ENCODE measurements around the gene FGF21. TPM values are rescaled to one million over a fixed set of nuclear protein-coding genes. Genes with fewer than 3 reads are reported as not detected.

FGF21 gene
- total RNA-seq, 4 donors from 2014 or later = not detected

DNA sequence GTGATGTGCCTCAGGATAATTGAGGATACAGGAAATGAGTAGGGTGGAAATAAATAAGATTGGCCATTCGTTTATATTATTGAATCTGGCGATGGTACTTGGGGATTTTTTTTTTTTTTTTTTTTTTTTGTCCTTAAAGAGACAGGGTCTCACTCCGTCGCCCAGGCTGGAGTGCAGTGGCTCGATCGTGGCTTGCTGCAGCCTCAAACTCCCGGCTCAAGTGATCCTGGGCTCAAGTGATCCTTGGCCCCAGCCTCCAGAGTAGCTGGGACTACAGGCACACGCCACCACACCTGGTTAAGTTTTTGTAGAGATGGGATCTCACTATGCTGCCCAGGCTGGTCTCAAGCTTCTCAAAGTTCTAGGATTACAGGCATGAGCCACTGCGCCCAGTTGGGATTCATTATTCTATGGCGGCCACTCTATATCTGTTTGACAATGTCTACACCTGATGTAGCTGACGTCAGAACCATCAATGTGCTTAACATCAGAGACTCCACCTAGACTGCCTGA is 33.1 kb upstream of the FGF21 start:
- peaks cover 26% of the 10 kb centered on the region for H3K4me1 ChIP-seq
- TF ChIP-seq, protein P1, sequence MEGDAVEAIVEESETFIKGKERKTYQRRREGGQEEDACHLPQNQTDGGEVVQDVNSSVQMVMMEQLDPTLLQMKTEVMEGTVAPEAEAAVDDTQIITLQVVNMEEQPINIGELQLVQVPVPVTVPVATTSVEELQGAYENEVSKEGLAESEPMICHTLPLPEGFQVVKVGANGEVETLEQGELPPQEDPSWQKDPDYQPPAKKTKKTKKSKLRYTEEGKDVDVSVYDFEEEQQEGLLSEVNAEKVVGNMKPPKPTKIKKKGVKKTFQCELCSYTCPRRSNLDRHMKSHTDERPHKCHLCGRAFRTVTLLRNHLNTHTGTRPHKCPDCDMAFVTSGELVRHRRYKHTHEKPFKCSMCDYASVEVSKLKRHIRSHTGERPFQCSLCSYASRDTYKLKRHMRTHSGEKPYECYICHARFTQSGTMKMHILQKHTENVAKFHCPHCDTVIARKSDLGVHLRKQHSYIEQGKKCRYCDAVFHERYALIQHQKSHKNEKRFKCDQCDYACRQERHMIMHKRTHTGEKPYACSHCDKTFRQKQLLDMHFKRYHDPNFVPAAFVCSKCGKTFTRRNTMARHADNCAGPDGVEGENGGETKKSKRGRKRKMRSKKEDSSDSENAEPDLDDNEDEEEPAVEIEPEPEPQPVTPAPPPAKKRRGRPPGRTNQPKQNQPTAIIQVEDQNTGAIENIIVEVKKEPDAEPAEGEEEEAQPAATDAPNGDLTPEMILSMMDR (IDR thresholded peaks at IDR 0.05) = no peak
- no peak for TF ChIP-seq POLR2A (IDR thresholded peaks at IDR 0.05)
- TF ChIP-seq EP300 (IDR thresholded peaks at IDR 0.05) = no peak
- no peak for TF ChIP-seq POLR2AphosphoS5 (IDR thresholded peaks at IDR 0.05)
- H3K27ac ChIP-seq = no peak overlapping the region

DNA sequence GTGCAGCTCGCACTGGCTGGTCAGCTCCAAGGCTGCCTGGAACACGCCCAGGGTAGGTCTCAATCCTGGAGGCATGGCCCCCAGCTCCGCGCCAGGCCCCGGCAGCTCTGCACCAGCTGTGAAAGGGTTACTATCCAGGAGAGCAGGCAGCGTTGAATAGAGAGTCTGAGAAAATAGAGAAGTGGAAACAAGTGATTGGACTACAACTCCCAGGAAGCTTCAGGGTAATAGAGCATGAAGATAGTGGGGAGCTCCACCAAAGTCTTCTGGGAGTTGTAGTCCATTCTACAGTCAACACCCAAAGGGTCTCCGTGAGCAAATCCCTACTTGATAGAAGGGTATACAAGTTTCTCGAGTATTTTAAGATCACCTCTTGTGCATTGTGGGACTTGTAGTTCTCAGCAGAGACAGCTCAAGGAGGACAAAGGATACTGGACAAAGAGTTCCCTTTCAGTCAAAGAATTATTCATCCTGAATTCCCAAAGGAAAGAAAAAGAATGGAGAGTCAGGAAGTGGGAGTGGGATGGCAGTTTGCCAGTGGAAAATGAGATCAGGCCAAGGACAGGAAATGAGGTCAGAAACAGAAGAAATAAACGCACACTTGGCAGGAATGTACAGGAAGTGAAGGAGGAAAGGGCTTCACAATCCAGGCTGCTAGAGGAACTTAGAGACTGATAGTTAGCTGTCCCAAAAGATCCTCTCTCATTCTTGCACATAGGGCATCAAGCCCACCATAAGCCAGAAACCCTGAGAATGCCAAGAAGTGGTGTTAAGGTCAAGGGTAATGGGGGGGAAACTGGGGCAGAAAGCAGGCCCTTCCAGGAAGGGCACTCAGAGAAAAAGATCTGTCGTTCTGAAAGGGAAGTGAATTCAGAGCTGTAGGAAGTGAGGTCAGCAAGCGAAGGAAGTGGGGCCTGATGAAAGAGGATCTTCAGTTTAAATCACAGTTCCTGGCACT is 30.2 kb upstream of the FGF21 start:
- Histone ChIP-seq H3K4me1 (peaks cover 20% of the 10 kb centered on the region), H3K9me3 (no peaks in the 10 kb centered on the region), H3K27ac (peak overlapping the region; percentile 75), H3K4me3 (no peak overlapping the region), H3K27me3 (no peaks in the 10 kb centered on the region), H3K36me3 (no peaks in the 10 kb centered on the region)
- WGBS = 53% methylated on average over 11 of the region's 11 CpGs
- DNase-seq (ENCODE audit: low spot score in 2 of 2) = no peak
- TF ChIP-seq EP300 (IDR thresholded peaks at IDR 0.05) = no peak
- TF ChIP-seq POLR2A (IDR thresholded peaks at IDR 0.05) = no peak
- peak in 1 of 3 donors; percentile 69 for TF ChIP-seq POLR2AphosphoS5 (IDR thresholded peaks at IDR 0.05)
- TF ChIP-seq, protein P1 (IDR thresholded peaks at IDR 0.05) = no peak

More for the DNA sequence above, 33.1 kb upstream of the FGF21 start:
- Histone ChIP-seq H3K27me3 (no peaks in the 10 kb centered on the region), H3K9me3 (no peaks in the 10 kb centered on the region), H3K4me3 (no peak overlapping the region), H3K36me3 (no peaks in the 10 kb centered on the region)
- DNase-seq (ENCODE audit: low spot score in 2 of 2) = no peak
- 83% methylated on average over 11 of the region's 11 CpGs for WGBS

DNA sequence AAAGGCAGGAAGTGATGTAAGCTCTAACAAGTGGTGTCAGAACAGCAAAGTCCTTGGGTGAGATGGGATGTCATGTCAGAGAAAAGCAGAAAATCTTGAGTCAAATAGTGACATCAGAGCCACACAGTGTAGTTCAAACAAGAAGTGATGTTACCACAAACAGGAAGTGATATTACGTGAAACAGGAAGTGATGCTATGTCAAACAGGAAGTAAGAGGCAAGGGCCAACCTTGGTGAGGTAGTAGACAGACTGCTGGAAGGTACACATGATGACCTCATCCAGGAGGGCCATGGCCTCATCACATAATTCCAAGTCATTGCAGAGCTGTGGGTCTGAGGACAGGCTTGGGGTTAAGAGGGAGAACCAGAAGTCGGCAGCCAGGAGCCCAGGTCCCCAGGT is 28.8 kb upstream of the FGF21 start:
- no peak overlapping the region for H3K4me3 ChIP-seq
- DNase-seq (ENCODE audit: low spot score in 2 of 2) = no peak
- H3K27ac ChIP-seq = peak overlapping the region; percentile 15
- H3K27me3 ChIP-seq = no peaks in the 10 kb centered on the region
- no peaks in the 10 kb centered on the region for H3K36me3 ChIP-seq
- WGBS = 65% methylated on average over 2 of the region's 2 CpGs
- H3K4me1 ChIP-seq = peaks cover 12% of the 10 kb centered on the region
- TF ChIP-seq POLR2A (IDR thresholded peaks at IDR 0.05) = no peak
- TF ChIP-seq, protein P1 (IDR thresholded peaks at IDR 0.05) = no peak
- no peak for TF ChIP-seq EP300 (IDR thresholded peaks at IDR 0.05)
- TF ChIP-seq POLR2AphosphoS5 (IDR thresholded peaks at IDR 0.05) = no peak
- H3K9me3 ChIP-seq = no peaks in the 10 kb centered on the region

DNA sequence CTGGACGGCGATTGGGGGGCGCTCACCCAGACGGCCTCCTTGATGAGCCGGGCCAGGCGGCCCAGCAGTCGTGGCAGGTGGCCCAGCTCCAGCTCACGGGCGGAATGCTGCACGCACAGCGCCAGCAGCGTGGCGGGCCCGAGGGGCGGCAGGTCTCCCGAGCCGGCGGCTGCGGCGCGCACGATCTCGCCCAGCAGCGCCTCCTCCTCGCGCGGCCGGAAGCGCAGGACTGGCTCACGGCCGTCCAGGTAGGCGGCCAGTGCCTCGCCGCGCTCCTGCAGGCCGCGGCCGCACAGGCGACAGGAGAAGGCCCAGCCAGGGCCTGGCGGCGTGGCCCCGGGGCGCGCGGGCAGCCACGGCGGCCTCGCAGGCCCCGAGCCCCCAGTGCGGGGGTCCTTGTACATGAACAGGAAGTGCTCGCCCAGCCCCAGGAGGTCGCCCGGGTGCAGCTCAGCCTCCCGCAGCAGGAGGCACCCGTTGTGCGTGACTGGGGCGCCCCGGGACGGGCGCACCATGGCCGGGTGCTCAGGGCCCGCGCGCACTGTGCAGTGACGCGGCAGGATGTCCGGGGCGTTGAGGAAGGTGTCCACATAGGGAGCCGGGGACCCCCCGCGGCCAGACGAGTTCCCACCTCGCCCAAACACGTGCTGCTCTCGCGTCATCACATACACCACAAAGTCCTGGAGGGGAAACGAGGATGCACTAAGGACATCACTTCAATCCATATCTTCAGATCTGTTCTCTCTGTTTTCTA is 26.2 kb upstream of the FGF21 start:
- Histone ChIP-seq H3K9me3 (no peaks in the 10 kb centered on the region), H3K27ac (peak overlapping the region; percentile 35), H3K27me3 (no peaks in the 10 kb centered on the region), H3K4me3 (peak overlapping the region; percentile 37), H3K36me3 (no peaks in the 10 kb centered on the region), H3K4me1 (peaks cover 12% of the 10 kb centered on the region)
- 50% methylated on average over 33 of the region's 77 CpGs for WGBS
- TF ChIP-seq POLR2AphosphoS5 (IDR thresholded peaks at IDR 0.05) = no peak
- TF ChIP-seq POLR2A (IDR thresholded peaks at IDR 0.05) = no peak
- TF ChIP-seq EP300 (IDR thresholded peaks at IDR 0.05) = no peak
- TF ChIP-seq, protein P1 (IDR thresholded peaks at IDR 0.05) = no peak
- DNase-seq (ENCODE audit: low spot score in 2 of 2) = no peak
